AG04450 (cell line): ENCODE data around the gene TRIP10. TPM values are rescaled to one million over a fixed set of nuclear protein-coding genes. Genes with fewer than 3 reads are reported as not detected.
A peak's percentile ranks its signal among the peaks of the same experiment; 100 is the strongest.

Source experiments
- CTCF ChIA-PET: fragments of 300-600, 350-600 bp; formaldehyde crosslinking; extraction: SDS; loops from one replicate; lab custom pipeline; 2022; ENCODE audit warnings: antibody characterized with exemption, inconsistent platforms; lab: Charles Lee
- POLR2A ChIA-PET: fragments of 350-600 bp; formaldehyde crosslinking; extraction: SDS; loops from one replicate; lab custom pipeline; 2021; ENCODE audit warnings: antibody characterized with exemption, inconsistent platforms; lab: Yijun Ruan, JAX
- DNase-seq: peaks from one replicate; pipeline ENCODE4 v3.0.0-alpha.2; 2011; ENCODE audit warnings: low read depth, low spot score
- H3K27ac ChIP-seq: one replicate; pipeline ENCODE4 v1.5.1; 2012; ENCODE audit warnings: low read depth, low read length, control low read depth
- H3K27me3 ChIP-seq: one replicate; pipeline ENCODE4 v1.6.0; 2012; ENCODE audit warnings: low read length; ENCODE audit not compliant: control insufficient read depth, insufficient read depth
- H3K4me3 ChIP-seq: 2 replicates; pipeline ENCODE4 v1.5.1; 2011; ENCODE audit warnings: mild to moderate bottlenecking, low read depth, low read length, control low read depth
- H3K9me3 ChIP-seq: 2 replicates; pipeline ENCODE4 v1.5.1; 2012; ENCODE audit warnings: low read length; ENCODE audit not compliant: control insufficient read depth, insufficient read depth
- CTCF ChIP-seq: IDR thresholded peaks from 2 replicates; pipeline ENCODE4 v1.5.1; 2011; ENCODE audit warnings: low read depth, low read length, control low read depth, inconsistent platforms
- polyA plus RNA-seq: library from polyadenylated mRNA; depleted of rRNA; stranded (reverse); fragments of >200 nt; gene quantifications from 2 replicates; pipeline ENCODE4 v1.2.3, GENCODE V29; 2011

TRIP10 gene
- polyA plus RNA-seq, 1 experiment, result 29.3 TPM

- H3K27me3 ChIP-seq, result no peaks in the 10 kb centered on the region
- H3K4me3 ChIP-seq, result no peak overlapping the region
- DNase-seq, result no peak
- no peak for TF ChIP-seq CTCF
- ChIA-PET CTCF (interaction anchor here (0.6 to 0.7 kb wide), 2 partner anchors 10 to 215 kb away, joined by 3 to 5 read pairs; no protein-coding TSS in a partner anchor), POLR2A (no interaction called here)
- peak overlapping the region; percentile 11 for H3K27ac ChIP-seq
- no peaks in the 10 kb centered on the region; the same call in 1 of the 2 replicates for H3K9me3 ChIP-seq
Measured at GRCh38 chr19:6732803-6733337, 6.6 kb upstream of the TRIP10 start.

GRCh38 chr19:6733338-6734095, 6.0 kb upstream of the TRIP10 start:
- no peak overlapping the region for H3K27ac ChIP-seq
- CTCF ChIA-PET, result interaction anchor here (0.7 kb wide), 1 partner anchor 11 kb away, joined by 3 read pairs; no protein-coding TSS in a partner anchor
- DNase-seq, result no peak
- H3K9me3 ChIP-seq, result no peaks in the 10 kb centered on the region; the same call in 1 of the 2 replicates
- no peak overlapping the region for H3K4me3 ChIP-seq
- TF ChIP-seq CTCF, result peak; percentile 17; the same call in 1 of the 2 replicates
- no peaks in the 10 kb centered on the region for H3K27me3 ChIP-seq
- POLR2A ChIA-PET, result no interaction called here

GRCh38 chr19:6734096-6734696, 5.3 kb upstream of the TRIP10 start:
- Histone ChIP-seq H3K27me3 (no peaks in the 10 kb centered on the region), H3K4me3 (no peak overlapping the region), H3K9me3 (no peaks in the 10 kb centered on the region; the same call in 1 of the 2 replicates), H3K27ac (no peak overlapping the region)
- no peak for TF ChIP-seq CTCF
- POLR2A ChIA-PET, result no interaction called here
- CTCF ChIA-PET, result no interaction called here
- no peak for DNase-seq

GRCh38 chr19:6735181-6735911, 4.1 kb upstream of the TRIP10 start:
- Histone ChIP-seq H3K9me3 (no peaks in the 10 kb centered on the region; the same call in 1 of the 2 replicates), H3K27ac (no peak overlapping the region), H3K27me3 (no peaks in the 10 kb centered on the region), H3K4me3 (peak overlapping the region; percentile 81; the same call in 1 of the 2 replicates)
- DNase-seq, result no peak
- ChIA-PET POLR2A (no interaction called here), CTCF (interaction anchor here (1.0 to 1.9 kb wide), 3 partner anchors 9 to 128 kb away, joined by 4 to 7 read pairs (median 6); no protein-coding TSS in a partner anchor)
- TF ChIP-seq CTCF, result no peak
